ENCODE data around the gene RAPSN. TPM values are rescaled to one million over a fixed set of nuclear protein-coding genes. Genes with fewer than 3 reads are reported as not detected.

The RAPSN gene
- total RNA-seq, 4 donors from 2014 or later, result 0.67 TPM; not detected in 3

DNA sequence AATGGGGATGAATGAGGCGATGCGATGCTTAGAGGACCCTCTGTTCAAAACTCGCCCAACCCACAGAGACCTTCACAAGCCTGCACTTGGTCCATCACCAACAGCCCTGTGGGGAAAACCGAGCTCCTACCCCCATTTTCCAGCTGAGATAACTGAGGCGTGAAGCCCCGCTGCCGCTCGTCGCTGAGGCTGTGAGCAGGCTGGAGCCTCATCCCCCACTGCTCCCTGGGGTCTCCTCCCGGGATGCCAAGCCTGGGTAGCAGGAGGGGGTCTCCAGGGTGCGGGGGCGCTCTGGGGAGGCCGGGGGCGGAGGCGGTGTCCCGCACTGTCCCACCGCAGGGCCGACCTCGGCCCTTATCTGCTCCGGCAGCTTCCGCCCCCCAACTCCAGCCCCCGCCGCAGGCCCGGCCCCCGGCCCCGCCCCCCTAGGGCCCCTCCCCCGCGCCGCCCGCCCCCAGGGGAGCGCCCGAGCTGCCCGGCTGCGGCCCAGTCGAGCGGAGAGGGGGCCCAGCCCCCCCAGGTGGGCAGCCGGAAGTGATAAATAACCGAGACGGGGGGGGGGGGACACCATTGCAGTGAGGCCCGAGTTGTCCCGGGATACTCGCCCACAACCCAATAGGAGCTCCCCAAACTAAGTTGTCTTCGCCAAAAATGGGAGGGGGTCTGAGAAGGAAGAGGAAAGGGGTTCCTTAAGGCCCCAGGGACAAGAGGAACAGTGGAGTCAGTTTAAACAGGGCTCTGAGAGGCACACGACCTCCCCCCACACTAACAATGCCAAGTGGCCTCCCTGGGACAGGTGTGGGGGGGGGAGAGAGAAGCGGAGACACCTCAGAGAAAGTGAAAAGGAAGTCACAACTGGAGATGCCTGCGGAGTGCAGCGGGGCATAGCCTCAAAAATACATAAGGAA is 48.8 kb downstream of the RAPSN start:
- no peaks in the 10 kb centered on the region for H3K36me3 ChIP-seq
- no peaks in the 10 kb centered on the region for H3K27me3 ChIP-seq
- H3K4me3 ChIP-seq (replicated peaks in 1 of 3), result peak overlapping the region in 2 of 3 donors; percentile 10 to 53
- TF ChIP-seq, protein P1, sequence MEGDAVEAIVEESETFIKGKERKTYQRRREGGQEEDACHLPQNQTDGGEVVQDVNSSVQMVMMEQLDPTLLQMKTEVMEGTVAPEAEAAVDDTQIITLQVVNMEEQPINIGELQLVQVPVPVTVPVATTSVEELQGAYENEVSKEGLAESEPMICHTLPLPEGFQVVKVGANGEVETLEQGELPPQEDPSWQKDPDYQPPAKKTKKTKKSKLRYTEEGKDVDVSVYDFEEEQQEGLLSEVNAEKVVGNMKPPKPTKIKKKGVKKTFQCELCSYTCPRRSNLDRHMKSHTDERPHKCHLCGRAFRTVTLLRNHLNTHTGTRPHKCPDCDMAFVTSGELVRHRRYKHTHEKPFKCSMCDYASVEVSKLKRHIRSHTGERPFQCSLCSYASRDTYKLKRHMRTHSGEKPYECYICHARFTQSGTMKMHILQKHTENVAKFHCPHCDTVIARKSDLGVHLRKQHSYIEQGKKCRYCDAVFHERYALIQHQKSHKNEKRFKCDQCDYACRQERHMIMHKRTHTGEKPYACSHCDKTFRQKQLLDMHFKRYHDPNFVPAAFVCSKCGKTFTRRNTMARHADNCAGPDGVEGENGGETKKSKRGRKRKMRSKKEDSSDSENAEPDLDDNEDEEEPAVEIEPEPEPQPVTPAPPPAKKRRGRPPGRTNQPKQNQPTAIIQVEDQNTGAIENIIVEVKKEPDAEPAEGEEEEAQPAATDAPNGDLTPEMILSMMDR (IDR thresholded peaks at IDR 0.05), result no peak
- TF ChIP-seq POLR2A (IDR thresholded peaks at IDR 0.05), result peak in 1 of 2 donors; percentile 50
- H3K4me1 ChIP-seq, result peaks cover 5 to 26% of the 10 kb centered on the region in 2 donors
- H3K27ac ChIP-seq, result peak overlapping the region; percentile 61 to 88 (median 86)
- peak; percentile 39 to 44 for DNase-seq
- no peaks in the 10 kb centered on the region for H3K9me3 ChIP-seq
- whole genome bisulfite sequencing, 2 donors, result 14% methylated on average over 12 to 15 of the region's 47 CpGs
- intact Hi-C loops (cut with DNase I), result no loop called here

DNA sequence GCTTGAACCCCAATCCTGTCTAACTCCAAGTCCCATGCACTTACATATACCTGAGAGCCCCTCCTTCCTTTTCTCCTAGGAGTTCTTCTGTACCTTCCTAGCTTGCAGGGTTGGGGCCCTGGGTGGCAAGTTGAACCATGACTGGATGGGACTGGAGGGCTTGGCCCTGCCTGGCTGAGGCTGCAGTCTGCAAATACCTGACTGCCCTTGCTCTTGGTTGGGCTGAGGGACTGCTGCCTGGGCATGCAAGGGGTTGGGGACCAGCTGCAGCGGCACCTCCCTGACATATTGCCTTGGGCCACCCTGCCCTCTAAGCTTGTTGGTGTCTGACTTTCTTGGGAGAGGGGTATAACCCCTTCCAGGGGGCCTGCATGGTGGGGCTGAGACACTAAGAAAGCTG is 50.4 kb downstream of the RAPSN start:
- no peak for DNase-seq
- intact Hi-C loops (cut with DNase I), result no loop called here
- H3K9me3 ChIP-seq, result no peaks in the 10 kb centered on the region
- no peak overlapping the region for H3K4me3 ChIP-seq (replicated peaks in 1 of 3)
- TF ChIP-seq, protein P1 (IDR thresholded peaks at IDR 0.05), result no peak
- no peak for TF ChIP-seq POLR2A (IDR thresholded peaks at IDR 0.05)
- H3K27ac ChIP-seq, result no peak overlapping the region
- H3K4me1 ChIP-seq, result peaks cover 5 to 34% of the 10 kb centered on the region in 2 donors
- WGBS, 2 donors, result 86% methylated on average over 1 of the region's 1 CpG; no CpG with 5 or more reads in 1 of the 2 donors
- H3K36me3 ChIP-seq, result no peaks in the 10 kb centered on the region
- no peaks in the 10 kb centered on the region for H3K27me3 ChIP-seq

DNA sequence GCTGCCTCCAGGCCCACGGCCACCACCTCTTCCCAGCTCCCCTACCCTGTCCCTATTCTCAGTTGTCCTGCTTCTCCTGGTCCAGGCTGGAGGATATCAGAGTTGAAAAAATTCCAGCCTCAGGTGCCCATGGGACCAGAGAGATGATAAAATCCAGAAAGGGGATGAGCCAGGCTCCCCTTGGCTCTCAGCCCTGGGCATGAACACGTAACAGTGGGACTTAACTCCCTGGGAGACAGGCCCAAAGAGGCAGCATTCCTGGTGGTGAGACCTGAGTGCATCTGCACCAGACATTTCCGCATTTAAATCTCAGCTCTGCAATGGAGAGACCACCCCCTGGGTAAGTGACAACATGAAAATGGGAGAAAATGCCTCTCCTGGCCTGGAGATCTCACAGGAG is 50.9 kb downstream of the RAPSN start:
- no peaks in the 10 kb centered on the region for H3K9me3 ChIP-seq
- intact Hi-C loops (cut with DNase I), result no loop called here
- H3K36me3 ChIP-seq, result no peaks in the 10 kb centered on the region
- WGBS, 2 donors, result 88 to 91% methylated on average over 3 of the region's 3 CpGs
- no peak for DNase-seq
- H3K4me1 ChIP-seq, result peaks cover 5 to 34% of the 10 kb centered on the region in 2 donors
- no peak overlapping the region for H3K4me3 ChIP-seq (replicated peaks in 1 of 3)
- no peaks in the 10 kb centered on the region for H3K27me3 ChIP-seq
- H3K27ac ChIP-seq, result no peak overlapping the region
- TF ChIP-seq POLR2A (IDR thresholded peaks at IDR 0.05), result no peak
- TF ChIP-seq, protein P1 (IDR thresholded peaks at IDR 0.05), result no peak

DNA sequence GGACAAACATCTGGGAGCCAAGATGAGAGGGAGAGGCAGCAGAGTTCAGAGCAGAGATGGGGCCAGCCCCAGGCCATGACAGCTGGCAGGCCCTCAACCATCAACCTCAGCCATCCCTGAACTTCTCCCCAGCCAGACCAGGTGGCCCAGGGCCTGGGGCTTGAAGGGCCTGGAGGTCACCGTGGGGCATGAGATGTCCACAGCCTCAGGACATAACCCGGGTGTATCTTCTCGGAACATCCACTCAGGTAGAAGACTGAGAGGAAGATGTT is 53.0 kb downstream of the RAPSN start:
- no peaks in the 10 kb centered on the region for H3K36me3 ChIP-seq
- TF ChIP-seq POLR2A (IDR thresholded peaks at IDR 0.05), result no peak
- TF ChIP-seq, protein P1 (IDR thresholded peaks at IDR 0.05), result no peak
- intact Hi-C loops (cut with DNase I), result no loop called here
- H3K4me3 ChIP-seq (replicated peaks in 1 of 3), result no peak overlapping the region
- no peaks in the 10 kb centered on the region for H3K9me3 ChIP-seq
- peak overlapping the region in 1 of 3 donors; percentile 75 for H3K27ac ChIP-seq
- H3K4me1 ChIP-seq, result peaks cover 4 to 34% of the 10 kb centered on the region in 2 donors
- no peak for DNase-seq
- H3K27me3 ChIP-seq, result no peaks in the 10 kb centered on the region
- 88 to 98% methylated on average over 3 of the region's 3 CpGs for WGBS, 2 donors
